H1 (cell line): Measurements from ENCODE around the gene LAMP5. TPM values are rescaled to one million over a fixed set of nuclear protein-coding genes. Genes with fewer than 3 reads are reported as not detected.
A peak's percentile ranks its signal among the peaks of the same experiment; 100 is the strongest.

Experiments used
- BRCA1 ChIP-seq: IDR thresholded peaks from 2 replicates; pipeline ENCODE4 v1.6.1; 2012; ENCODE audit warnings: low read depth, low read length, improper control_type of control experiment
- GTF2F1 ChIP-seq: IDR thresholded peaks from 2 replicates; pipeline ENCODE4 v1.6.1; 2012; ENCODE audit warnings: low read depth, low read length, improper control_type of control experiment, borderline replicate concordance
- HDAC2 ChIP-seq, 2 experiments: fragments of 300-600 bp in 1 of 2; sonication (generic) in 1 of 2; IDR thresholded peaks; 2 replicates each; pipeline ENCODE4 v1.6.1; 2011 to 2012; ENCODE audit warnings: low read depth in 2 of 2, low read length in 2 of 2, mild to moderate bottlenecking in 2 of 2, moderate library complexity in 2 of 2, borderline replicate concordance in 1 of 2, inconsistent platforms in 1 of 2
- JUND ChIP-seq: IDR thresholded peaks from 2 replicates; pipeline ENCODE4 v1.6.1; 2011; ENCODE audit warnings: mild to moderate bottlenecking, improper control_type of control experiment, low read length
- RBBP5 ChIP-seq: IDR thresholded peaks from 2 replicates; pipeline ENCODE4 v1.7.1; 2012; ENCODE audit warnings: low read depth, mild to moderate bottlenecking, inconsistent platforms, low read length, moderate library complexity, borderline replicate concordance
- SUZ12 ChIP-seq: fragments of 200-600 bp; sonication (generic); IDR thresholded peaks from 2 replicates; pipeline ENCODE4 v1.6.1; 2012; ENCODE audit warnings: mild to moderate bottlenecking, inconsistent platforms, low read length, moderate library complexity, mixed read lengths
- polyA plus RNA-seq, 7 experiments: library from polyadenylated mRNA; depleted of rRNA in 3 of 7; stranded (reverse) in 5 of 7; unstranded in 2 of 7; fragments of >200 nt in 5 of 7; fragments of 200-250 nt in 2 of 7; gene quantifications; 1 replicate in 5 of 7; 2 replicates in 1 of 7; 4 replicates in 1 of 7; pipeline versions ENCODE4 v1.2.1 to v1.2.3, GENCODE V29; 2011 to 2013; ENCODE audit warnings: missing spikeins in 2 of 7, mixed read lengths in 2 of 7
- total RNA-seq: library from RNA; stranded (reverse); fragmentation: NEBNext Ultra II Directional; extraction: Animal tissue kit (Norgen Biotek cat#: 25700); gene quantifications from 2 replicates; pipeline ENCODE4 v1.2.1, GENCODE V29; 2021

The LAMP5 gene
- total and polyA plus RNA-seq, 2 of the 8 experiments (the other 6 are each of a cell fraction or from before 2014, with no cell fraction given), result 0.22 to 1.9 TPM

GRCh38 chr20:9514461-9515213 is at the start of gene LAMP5 (continued):
- no peak for TF ChIP-seq BRCA1
- peak; percentile 24; the same call in 1 of the 2 replicates for TF ChIP-seq RBBP5
- TF ChIP-seq HDAC2 (IDR thresholded peaks at IDR 0.05; ENCODE audit: borderline replicate concordance in 1 of 2, low read depth in 2 of 2, low read length in 2 of 2), result peak; percentile 4 to 51; a peak in 1 of 4 replicates
- peak; percentile 57 for TF ChIP-seq SUZ12
- TF ChIP-seq JUND, result no peak
- TF ChIP-seq GTF2F1, result no peak
